Smooth muscle cell of the brain vasculature (primary cell): Measurements from ENCODE around the gene PRG3.

Experiments
- DNase-seq: peaks from one replicate; pipeline ENCODE4 v3.0.0-alpha.2; 2012; ENCODE audit warnings: low read depth, low spot score

PRG3 gene

GRCh38 chr11:57359896-57360690 lies 20.9 kb downstream of the PRG3 start:
- no peak for DNase-seq

GRCh38 chr11:57359396-57359795 lies 21.6 kb downstream of the PRG3 start:
- DNase-seq = no peak

- DNase-seq = no peak
Observed at GRCh38 chr11:57358991-57359390, 22.0 kb downstream of the PRG3 start.

DNA sequence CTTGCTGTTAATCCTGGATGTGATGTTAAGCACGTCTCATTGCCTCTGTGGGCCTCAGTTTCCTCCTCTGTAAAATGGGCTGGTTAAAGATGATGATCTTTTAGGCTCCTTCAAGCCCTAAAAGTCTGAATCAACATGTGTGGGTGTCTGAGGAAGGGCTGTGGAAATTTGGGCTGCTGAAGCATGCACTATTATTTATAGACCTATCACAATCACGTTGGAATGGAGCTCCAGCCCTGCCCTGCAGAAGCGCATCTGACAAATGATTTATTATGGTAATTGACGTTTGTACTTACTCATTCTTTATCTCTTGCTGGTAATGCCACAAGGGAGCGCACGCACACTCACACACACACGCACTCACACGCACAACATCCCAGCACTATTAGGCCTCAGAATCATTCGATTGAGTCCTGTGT lies 22.4 kb downstream of the PRG3 start:
- DNase-seq = no peak

DNA sequence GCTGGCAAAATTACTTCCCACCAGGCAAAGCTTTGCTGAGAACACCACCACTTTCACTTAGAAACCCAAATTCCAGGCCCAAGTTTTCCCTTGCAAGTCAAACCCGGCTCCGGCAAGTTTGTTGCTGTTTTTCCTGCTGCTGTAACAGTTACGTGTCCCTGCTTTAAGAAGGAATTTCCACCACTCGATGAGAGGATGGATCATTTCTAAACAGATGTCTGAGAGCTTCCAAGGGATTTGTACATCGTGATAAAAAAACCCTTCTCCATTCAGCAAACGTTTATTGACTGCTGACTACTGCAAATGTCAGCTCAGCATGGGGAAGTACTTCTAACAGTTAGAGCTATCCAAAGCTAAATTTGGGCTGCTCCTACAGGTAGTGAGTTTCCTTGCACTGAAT lies 23.1 kb downstream of the PRG3 start:
- DNase-seq = no peak

DNA sequence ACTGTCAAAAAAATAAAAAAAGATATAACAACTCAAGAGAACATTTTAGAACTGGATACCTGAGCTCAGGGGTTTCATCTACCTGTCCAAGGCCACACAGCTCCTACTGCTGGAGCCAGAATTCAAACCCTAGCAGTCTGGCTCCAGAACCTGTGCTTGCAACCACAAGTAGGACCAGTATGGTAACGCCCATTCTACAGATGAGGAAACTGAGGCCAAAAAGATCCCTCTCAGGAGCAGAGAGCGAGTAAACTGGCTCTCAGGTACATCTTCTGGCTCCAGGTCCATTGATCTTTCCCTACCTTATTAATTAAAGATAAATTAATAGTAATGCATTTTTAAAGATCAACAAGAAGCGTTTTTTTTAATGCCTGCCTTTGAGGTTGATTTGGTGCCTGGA lies 23.6 kb downstream of the PRG3 start:
- no peak for DNase-seq

DNA sequence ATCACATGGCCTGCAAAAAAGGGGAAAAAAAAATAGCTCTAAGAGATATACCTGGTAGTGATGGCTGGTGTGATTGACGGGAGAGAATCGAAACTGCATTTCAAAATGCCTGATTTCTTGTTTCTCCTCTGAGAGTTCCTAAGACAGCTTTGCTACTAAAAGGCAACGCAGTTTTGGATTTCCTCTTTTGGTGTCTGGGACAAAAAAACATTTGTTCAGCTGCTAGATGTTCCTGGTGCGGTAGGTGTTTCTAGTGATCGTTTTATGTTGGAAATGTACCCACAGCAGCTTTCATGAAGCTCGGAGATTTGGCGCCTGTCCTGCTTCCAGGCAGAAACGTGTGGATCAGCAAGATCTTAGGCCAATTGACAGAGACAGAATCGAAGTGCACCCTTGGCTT lies 24.7 kb downstream of the PRG3 start:
- no peak for DNase-seq

GRCh38 chr11:57354699-57355098 lies 26.3 kb downstream of the PRG3 start:
- DNase-seq = no peak

- DNase-seq = no peak
Observed at GRCh38 chr11:57353852-57354251, 27.1 kb downstream of the PRG3 start.

GRCh38 chr11:57353446-57353845 lies 27.5 kb downstream of the PRG3 start:
- DNase-seq = no peak

DNA sequence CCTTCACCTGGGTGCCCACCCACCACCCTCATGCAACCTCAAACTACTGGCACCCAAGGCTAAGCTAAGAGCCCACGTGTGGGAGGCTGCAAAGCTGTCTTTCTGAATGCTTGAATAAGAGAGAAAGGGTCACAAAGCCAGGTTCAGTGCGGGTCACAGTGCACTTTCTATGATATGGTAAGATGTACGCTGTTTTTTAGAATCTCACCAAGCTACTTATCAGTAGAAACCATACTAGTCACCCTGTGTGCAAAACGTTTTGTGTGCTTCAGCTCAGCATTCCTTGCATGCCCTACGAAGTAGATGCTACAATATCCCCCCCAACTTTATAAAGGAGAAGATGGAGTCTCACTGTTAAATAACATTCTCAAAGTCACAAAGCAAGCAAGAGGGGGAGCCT lies 27.9 kb downstream of the PRG3 start:
- DNase-seq = no peak

GRCh38 chr11:57349491-57350274 lies 31.3 kb downstream of the PRG3 start:
- DNase-seq = no peak

DNA sequence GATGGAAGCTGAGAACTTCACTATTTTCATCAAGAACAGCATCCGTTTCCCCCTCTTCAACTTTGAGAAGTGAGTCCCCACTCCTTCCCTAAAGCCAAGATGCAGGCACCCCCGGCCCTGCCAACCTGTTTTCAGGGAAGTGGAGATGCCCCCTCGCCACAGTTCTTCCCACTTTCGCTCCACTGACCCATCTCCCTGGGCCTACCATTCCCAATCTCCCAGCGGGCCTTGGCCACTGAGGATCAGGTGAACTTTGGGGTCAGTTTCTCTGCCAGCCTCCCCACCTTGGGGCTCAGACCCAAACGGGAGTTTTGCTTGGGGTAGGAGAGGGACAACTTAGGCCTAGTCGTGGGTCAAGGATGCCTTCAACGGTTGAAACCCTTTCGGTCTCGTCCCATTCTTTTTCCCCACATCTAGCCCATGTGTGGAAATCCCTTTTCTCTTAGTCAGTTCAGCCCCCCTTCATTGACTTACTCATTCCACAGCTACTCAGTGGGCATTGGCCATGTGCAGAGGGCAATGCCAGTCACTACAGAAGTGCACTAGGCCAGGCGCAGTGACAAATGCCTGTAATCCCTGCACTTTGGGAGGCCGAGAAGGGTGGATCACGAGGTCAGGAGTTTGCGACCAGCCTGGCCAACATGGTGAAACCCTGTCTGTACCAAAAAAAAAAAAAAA lies 32.2 kb downstream of the PRG3 start:
- DNase-seq = no peak

DNA sequence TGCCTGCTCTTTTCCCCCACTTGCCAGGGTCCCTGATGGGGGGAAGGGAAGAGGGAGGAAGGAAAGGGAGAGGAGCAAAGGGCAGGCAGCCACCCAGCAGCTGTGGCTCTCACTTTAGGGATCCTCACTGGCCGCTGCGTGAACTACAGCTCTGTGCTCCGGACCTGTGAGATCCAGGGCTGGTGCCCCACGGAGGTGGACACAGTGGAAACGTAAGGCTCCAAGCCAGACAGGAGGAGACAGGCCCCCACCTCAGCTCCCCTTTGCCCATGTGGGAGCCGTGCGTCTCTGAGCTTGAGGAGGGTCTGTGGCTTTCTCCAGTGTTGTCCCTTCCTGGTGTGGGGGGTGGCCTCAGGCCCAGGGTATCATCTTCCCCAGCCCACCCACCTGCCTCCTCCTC lies 32.9 kb downstream of the PRG3 start:
- no peak for DNase-seq

GRCh38 chr11:57347336-57347735 lies 33.6 kb downstream of the PRG3 start:
- no peak for DNase-seq

DNA sequence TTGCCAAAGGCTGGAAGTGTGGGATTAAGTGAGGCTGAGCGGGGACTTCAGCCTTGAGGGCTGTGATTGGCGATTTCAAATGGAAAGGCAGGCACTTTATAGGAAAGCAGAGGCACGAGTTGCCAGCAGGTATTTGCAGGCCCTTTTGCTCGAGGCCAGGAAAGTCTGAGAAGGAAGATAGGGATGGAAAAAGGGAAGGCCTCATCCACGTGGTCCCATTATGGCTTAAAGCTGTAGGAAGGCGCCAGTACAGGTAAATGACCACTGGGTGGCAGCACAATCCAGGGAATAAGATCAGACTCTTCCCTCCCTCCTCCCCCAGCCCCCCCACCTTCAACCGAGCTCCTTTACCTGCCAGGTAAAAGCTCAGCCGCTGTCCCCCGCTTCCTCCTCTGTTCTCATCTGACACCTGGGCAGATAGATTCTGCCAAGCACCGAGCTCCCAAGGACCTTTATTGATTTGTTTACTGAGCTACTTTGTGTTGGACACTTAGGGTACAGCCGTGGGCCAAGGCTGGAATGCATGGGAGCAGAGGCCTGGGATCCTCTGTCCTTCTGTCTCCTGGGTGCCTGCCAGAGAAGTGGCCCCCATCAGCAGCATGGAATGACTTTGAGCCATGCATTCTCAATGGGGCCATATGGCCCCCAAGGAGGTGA lies 35.3 kb downstream of the PRG3 start:
- DNase-seq = no peak

- DNase-seq = no peak
Observed at GRCh38 chr11:57344826-57345225, 36.1 kb downstream of the PRG3 start.

DNA sequence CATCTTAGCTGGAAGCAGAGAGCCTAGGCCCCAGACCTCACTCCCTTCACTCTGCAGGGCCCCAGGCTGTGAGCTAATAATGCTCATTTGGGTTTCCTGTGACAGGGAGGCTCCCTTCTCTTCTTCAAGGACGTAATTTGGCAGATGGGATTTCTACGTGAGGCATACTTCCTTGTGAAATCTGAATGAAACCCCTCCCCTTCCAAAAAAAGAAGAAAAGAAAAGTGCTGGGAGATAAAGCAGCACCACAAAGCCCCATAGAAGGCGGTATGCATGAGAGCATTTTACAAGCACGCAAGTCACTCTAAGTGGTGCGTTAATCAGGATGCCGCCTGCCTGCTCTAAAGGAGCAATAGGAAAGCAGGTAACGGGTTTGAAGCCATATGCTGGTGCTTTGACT lies 37.1 kb downstream of the PRG3 start:
- DNase-seq = no peak

DNA sequence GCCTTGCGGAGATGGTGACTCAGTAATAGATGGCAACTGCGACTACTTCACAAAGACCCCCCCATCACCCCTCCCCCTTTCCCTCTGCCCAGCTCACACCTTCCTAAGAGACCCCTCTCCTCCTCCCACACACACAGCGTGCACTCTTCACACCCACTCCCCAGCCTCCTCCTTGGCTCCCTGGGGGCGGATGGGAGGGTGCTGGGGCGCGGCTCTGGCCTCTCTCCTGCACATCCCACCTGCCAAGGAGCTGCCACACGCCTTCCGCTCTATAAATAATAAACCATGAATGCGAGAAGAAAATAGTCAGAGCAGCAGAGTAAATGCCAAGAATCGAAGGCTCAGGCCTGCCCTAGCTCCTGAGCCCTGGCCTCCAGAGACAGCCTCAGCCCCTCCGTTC lies 38.2 kb downstream of the PRG3 start:
- DNase-seq = no peak

GRCh38 chr11:57341250-57341808 lies 39.6 kb downstream of the PRG3 start:
- DNase-seq = no peak

DNA sequence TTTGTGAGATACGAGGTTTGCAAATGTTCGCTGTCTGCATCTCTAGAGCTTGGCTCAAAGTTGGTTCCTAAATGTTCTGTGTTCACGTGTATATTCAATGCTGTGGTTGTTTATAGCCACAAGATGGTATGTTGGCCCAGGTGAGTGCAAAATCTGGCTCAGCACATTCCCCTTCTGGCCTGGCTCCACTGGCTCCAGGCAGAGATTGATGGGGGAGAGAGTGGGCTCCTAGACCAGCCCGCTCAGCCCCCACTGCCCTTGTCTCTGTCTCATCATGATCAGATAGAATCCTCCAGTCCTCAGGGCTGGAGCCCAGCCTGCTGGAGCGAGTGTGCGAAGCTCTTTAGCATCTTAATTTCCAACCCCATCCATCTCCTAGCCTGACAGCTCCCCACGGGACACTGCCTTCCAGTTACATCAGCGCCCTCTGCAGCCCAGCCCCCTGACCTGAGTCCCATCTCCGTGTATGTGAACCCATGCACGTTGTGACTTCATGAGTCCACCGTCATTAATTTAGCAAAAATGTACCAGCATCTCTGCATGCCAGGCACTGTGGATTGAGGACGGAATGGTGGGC lies 40.8 kb downstream of the PRG3 start:
- no peak for DNase-seq
